ENCODE data around the gene HTR3D. TPM values are rescaled to one million over a fixed set of nuclear protein-coding genes. Genes with fewer than 3 reads are reported as not detected.
A peak's percentile ranks its signal among the peaks of the same experiment; 100 is the strongest.

The HTR3D gene
- total RNA-seq, 4 donors from 2014 or later, result not detected

GRCh38 chr3:184050217-184050847 lies 18.8 kb downstream of the HTR3D start:
- DNase-seq (ENCODE audit: low spot score) (no peak), ATAC-seq (ENCODE audit: low FRiP score) (no peak)
- no peak for TF ChIP-seq CTCF (IDR thresholded peaks at IDR 0.05)

GRCh38 chr3:184052767-184053166 lies 21.2 kb downstream of the HTR3D start, which contains the start of gene HTR3C:
Gene HTR3C, plus strand, starts transcription at chr3:184053047. Its CDS starts 34 bp downstream, at chr3:184053081.
- TF ChIP-seq CTCF (IDR thresholded peaks at IDR 0.05), result no peak
- no peak for DNase-seq (ENCODE audit: low spot score)
- ATAC-seq (ENCODE audit: low FRiP score), result no peak

GRCh38 chr3:184058029-184058428 lies 26.5 kb downstream of the HTR3D start:
- DNase-seq (ENCODE audit: low spot score) (no peak), ATAC-seq (ENCODE audit: low FRiP score) (peak; percentile 50)
- no peak for TF ChIP-seq CTCF (IDR thresholded peaks at IDR 0.05)

GRCh38 chr3:184059424-184059823 lies 27.9 kb downstream of the HTR3D start:
- no peak for ATAC-seq (ENCODE audit: low FRiP score)
- TF ChIP-seq CTCF (IDR thresholded peaks at IDR 0.05), result no peak
- DNase-seq (ENCODE audit: low spot score), result no peak

- no peak for TF ChIP-seq CTCF (IDR thresholded peaks at IDR 0.05)
- DNase-seq (ENCODE audit: low spot score) (no peak), ATAC-seq (ENCODE audit: low FRiP score) (no peak)
These were observed 31.1 kb downstream of the HTR3D start for GRCh38 chr3:184062637-184063036.

GRCh38 chr3:184066211-184066610 lies 34.7 kb downstream of the HTR3D start:
- no peak for ATAC-seq (ENCODE audit: low FRiP score)
- DNase-seq (ENCODE audit: low spot score), result no peak
- no peak for TF ChIP-seq CTCF (IDR thresholded peaks at IDR 0.05)

- no peak for DNase-seq (ENCODE audit: low spot score)
- ATAC-seq (ENCODE audit: low FRiP score), result no peak
- TF ChIP-seq CTCF (IDR thresholded peaks at IDR 0.05), result no peak
These were observed 36.1 kb downstream of the HTR3D start for GRCh38 chr3:184067573-184068055.
